Retina (tissue), 1 donor: Measurements from ENCODE around the gene SURF6.
"Not testable (repeated sequence)": the region's sequence is repeated elsewhere in the genome, so short reads cannot be mapped to it uniquely, and the experiment has no call there.

ENCODE experiments used
- DNase-seq: peaks from one replicate; pipeline ENCODE4 v3.0.0-alpha.2; 2016

SURF6 gene

DNA sequence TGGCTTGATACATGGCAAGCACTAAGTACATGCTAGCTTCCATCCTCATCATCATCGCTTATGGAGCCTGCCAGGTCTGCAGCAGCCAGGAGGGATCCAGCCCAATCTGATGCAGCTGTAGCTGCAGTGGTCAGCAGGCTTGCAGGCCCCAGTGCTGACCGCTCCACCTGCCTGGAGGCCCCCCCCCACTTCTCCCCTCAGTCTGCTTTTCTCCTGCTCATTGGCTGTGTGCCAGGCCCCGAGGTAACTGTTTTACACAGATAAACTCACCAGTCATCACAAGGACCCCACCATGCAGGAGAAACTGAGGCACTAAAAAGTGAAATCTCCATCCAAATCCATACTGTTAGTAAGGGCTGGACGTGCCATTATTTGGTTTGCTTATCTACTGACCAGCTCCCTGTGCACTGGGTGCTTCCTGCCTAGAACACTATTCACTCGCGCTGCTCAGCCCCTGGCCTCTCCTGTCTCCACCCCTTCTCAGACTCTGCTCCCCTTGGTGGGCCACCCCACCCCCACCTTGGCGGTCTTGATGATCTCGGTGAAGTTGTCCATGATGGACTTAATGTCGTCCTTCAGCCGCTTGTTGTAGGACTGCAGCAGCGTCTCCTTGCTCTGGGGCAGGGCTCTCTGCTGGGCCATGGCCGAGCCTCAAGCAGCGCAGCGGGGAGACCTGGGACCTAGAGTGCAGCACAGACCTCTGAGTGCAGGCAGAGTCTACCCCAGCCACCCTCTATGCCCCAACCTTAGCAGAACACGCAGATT is 10.2 kb upstream of the SURF6 start:
- no peak for DNase-seq

DNA sequence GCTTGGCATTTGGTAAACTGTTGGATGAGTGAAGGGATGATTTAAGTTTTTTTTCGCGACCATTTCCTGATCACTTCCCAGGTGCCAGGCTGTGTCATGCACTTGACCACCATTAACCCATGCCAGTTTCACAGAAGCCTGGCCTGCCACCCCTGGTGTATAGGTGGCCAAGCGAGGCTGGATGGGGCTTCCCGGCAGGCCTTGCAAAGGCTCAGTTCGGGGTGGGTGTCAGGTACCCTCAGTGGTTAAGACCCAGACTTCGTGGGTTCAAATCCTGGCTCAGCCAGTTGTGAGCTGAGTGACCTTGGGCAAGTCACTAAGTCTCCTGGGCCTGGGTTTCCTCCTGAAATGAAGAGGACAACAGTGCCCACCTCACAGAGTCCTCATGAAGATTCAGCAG is 9.6 kb upstream of the SURF6 start:
- DNase-seq = no peak

DNA sequence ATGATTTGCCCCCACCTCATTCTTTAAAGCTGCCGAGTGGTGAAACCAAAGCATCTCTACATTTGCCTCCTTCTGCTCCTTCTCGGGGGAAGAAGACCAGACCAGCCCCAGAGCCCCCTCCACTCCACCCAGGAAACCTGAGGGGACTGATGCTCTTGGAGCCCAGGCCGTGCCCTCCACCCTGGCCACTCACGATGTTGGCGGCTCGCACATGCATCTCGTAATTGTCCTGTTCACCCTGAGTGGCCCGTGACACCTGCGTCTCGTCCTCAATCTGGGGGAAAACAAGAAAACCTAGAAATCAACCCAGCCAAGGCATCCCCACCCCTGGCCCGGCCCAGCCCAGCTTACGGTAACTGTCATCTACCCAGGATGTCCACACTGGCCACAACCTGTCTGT is 9.0 kb upstream of the SURF6 start:
- no peak for DNase-seq

DNA sequence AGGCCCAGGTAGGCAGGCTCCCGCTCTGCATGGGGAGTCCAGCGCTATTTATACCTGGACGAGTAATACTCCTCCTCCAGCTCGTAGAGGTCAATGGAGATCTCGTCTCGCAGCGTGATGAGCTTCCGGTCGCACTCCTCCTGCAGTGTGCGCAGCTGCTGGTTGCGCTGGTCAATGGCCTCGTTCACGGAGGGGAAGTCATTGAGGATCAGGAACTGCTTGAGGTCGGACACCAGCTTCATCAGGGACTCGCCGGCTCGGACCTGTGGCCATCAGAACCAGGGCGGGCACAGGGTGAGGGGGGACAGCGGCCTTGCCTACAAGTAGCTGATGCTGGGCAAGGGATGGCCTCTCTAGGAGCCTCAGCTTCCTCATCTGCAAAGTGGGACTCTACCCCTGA is 8.1 kb upstream of the SURF6 start:
- no peak for DNase-seq

DNA sequence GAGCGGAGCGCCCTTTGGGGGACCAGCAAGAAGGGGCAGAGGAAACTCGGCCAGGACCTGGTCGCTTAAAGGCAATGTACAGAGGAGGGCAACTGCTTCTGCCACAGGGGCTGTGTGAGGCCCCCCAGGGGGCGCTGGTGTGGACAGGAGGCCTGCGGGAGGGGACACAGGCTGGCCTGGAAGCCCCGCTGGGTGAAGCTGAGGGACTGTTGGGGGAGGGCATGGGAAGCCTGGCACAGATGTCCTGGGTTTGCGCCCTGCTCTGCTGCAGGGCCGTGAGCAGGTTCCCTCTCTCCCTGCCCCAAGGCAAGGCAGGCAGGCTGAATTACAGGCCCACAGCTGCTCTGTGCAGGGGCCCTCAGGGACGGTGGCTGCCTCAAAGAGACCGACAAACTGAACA is 6.6 kb upstream of the SURF6 start:
- no peak for DNase-seq

DNA sequence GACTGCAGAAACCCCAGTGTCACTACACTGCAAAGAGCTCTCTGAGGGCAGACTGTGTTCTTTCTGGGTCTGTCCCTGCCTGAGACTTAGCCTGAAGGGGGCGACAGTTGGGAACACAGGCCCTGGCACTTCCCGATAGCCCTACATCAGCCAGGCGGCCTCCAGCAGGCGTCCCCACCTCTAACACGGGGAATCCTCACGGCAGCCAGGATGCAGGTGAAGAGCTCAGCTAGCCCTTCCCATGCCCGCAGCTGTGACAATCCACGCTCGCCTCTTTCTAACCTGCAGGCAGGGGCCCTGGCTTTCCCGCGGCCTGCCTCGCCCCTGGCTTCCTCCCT is 6.0 kb upstream of the SURF6 start:
- DNase-seq = no peak

DNA sequence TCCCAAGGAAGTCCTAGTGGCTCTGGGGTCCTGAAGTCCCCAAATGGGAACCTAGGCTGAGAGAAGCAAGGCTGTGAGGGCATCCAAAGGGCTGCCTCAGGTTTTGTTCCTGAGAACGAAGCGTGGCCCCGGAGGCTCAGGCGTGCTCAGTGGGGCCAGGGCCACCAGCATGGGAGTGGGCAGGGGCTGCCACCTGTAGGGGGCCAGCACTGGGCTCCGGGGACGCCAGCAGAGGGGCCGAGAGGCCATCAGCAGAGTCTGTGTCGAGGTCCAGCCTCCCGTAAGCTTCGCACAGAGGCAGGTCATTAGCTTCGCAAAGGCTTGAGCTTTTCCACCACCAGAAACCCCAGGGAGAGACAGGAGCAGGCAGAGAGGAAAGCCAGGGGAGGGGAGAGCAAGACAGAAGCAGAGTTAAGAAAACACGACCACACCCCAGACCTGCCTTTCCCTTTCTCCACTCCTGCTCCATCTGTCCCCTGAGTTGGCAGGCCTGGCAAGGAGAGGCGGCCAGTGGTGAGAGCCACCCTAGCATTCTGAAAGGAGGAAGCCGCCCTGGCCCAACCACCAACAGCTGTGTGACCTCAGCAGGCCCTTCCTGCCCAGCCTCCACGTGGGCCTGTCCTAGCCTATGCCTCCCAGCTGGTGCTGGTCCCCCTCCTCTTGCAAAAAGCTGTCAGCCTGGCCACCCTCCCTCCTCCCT is 5.5 kb upstream of the SURF6 start:
- DNase-seq = no peak

DNA sequence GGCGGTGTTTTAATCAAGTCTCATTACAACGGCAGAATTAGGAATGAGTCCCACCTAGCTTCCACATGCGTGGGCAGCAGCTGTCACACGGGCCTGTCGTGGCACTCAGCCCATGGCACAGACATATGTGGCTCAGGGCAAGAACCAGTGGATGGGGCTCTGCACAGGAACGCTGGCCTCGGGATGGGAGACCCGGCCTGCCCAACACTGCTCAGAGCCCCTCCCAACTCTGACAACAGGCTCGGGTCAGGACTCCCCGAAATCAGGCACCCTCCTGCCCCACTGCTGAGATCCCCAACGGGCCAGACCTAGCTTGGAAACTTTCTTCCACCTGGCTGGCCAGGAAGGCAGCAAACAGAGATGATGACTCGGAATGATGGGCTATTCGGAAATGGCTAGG is 4.9 kb upstream of the SURF6 start:
- no peak for DNase-seq

DNA sequence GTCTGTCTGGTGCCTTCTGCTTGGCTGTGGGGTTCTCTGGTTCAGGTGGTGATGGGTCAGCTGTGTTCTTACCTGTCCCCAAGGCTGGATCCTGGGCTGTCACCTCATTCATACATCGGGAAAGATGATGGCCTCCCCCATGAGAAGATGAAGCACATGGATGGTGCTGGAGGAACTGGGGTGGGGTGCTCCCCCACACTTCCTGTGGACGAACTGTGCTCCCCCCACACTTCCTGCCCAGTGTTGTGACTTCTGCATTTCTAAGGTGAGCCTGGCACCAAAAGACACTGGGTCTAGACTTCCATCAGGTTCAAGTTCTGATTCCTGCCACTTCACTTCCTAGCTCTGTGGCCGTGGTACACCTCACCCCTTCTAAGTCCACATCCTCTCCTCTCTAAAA is 4.3 kb upstream of the SURF6 start:
- DNase-seq = no peak

DNA sequence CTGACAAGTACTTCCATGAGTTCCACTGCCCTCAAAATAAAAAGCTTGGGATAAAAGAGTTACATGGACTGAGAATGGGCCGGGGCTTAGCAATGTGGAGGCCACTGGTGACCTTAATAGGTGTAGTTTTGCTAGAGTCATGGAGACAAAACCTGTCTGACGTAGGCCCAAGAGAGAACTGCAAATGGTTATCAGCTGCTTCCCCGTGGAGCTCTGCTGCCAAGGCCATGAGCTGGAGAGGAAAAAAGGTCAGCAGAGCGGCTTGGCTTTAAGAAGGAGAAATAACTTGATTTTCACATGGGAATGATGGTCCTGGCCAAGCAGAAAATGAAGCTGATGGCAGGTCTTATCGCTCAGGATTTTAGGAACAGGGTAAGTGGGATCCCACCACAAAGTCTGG is 3.7 kb upstream of the SURF6 start:
- DNase-seq = no peak

DNA sequence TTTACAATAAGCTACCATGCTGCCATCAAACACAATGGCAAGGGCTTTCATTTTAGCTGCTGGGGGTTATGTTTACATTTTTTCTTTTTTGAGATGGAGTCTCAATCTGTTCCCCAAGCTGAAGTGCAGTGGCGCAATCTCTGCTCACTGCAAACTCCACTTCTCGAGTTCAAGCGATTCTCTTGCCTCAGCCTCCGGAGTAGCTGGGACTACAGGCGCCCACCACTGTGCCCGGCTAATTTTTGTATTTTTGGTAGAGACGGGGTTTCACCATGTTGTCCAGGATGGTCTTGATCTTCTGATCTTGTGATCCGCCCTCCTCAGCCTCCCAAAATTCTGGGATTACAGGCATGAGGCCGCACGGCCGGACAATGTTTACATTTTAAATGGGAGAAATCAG is 1.1 kb downstream of the SURF6 start:
- DNase-seq = not testable (repeated sequence)

DNA sequence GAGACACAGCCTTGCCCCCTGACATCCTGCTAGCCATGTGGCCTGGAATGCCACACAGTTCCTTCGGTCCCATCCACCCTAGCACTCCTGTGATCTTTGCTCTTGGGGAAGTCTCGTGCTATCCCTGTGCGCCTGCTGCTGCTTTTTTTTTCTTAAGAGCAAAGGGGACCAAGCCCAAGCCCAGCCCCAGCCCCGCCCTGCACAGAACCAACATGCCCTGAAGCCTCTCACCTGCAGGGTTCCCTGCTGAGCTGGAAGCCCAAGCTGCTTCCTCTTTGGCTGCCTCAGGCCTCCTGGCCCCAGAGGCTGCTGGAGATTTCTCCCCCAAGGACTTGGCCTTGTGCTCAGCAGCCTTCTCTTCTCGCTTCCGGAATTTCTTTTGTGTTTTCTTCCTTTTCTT is 1.8 kb downstream of the SURF6 start:
- no peak for DNase-seq

DNA sequence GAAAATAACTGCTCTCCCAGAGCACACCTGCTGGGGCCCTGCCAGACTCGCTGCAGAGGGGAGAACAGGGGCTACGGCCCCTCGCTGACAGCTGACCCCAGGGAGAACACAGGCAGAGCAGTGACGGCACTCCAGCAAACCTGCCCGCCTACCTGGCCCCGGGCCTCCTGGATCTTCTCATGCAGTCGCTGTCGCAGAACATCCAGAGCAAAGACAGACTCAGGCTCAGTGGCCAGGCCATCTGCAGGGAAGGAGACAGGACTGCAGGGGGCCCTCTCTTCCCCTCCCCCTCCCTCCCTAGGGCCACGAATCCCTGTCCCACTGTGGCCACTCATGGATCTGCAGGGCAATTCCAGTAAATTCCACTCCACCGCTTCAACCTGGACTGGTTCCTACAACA is 2.4 kb downstream of the SURF6 start:
- no peak for DNase-seq

DNA sequence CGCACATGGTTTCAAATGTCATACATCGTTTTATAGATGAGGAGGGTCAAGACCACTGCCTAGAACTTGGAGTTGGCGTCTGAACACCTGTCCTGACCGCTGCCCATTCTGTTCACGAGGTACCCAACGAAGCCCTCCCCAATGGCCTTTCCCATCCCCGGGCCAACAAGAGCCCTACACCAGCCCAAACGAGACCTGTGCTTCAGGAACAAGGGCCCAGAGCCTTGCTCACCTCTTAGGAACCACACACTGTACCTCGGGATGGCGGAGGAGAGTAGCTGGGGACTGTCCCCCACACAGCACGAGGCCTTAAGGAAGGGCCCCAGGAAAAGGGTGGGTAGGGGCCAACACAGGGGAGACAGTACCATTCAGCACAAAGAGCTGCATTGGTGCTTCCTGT is 3.0 kb downstream of the SURF6 start:
- no peak for DNase-seq

DNA sequence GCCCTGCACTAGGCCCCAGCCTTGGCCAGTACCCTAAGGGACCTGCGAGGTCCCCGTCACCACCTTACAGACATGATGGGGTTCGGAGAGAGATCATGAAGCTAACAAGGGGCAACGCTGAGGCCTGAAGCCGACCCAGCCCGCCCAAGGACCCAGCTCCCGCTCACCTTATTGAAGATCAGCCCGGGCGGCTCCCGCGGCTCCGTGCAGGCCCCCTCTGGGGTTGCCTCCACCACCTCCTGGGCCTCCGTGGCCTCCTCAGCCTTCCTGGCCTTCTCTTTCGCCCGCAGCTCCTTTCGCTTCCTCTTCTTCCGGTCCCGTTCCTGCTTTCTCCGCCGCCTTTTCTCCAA is 3.6 kb downstream of the SURF6 start:
- no peak for DNase-seq

DNA sequence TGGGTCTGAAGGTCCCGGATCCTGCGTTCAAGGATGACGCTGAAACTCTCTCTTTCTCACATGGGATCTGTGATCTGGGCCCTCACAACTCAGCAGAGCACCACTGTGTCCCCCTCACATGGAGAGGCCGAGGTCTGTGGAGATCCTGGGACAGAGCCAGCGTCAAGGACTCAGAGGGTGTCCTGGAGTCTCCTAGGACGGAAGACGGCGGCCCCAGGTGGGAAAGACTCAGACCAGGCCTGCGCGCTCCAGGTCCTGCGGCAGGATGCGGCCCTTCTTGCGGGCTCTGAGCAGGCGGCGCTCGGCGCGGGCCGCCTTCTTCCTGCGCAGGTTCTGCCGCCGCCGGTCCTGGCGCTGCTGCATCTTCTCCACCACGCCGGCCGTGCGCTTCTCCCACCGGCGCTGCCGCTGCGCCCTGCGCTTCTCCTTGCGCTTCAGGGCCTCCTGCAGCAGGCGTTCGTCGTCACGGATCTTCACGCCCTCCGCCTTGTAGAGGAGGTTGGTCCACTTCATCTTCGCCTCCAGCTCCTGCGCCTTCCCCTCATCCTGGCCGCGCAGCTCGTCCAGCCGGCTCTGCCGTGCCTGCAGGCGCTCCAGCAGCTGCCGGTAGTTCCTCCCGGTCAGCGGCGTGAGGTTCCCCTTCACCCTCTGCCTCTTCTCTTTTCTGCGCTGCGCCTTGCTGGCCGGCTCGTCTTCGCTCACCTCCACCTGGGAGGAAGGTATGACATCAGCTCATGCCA is 4.2 kb downstream of the SURF6 start:
- DNase-seq = no peak

DNA sequence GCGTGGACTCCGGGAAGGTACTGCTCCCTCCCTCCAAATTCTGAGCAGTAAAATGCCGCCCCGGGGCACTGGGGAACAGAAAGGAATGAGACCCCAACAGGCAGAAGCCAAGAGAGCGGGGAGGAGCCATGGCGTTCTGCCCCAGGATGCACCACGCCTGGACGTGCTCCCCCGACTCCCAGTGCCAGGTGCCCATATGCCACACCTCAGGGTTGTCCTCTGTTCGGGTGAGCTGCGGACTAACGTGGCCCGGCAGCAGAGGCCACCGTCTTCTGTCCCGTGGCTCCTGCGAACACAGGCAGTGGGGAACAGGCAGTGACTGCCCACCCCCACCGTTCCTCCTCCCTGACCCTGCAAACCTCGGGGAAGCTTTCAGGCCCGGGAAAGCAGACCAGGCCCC is 4.8 kb downstream of the SURF6 start:
- DNase-seq = no peak

DNA sequence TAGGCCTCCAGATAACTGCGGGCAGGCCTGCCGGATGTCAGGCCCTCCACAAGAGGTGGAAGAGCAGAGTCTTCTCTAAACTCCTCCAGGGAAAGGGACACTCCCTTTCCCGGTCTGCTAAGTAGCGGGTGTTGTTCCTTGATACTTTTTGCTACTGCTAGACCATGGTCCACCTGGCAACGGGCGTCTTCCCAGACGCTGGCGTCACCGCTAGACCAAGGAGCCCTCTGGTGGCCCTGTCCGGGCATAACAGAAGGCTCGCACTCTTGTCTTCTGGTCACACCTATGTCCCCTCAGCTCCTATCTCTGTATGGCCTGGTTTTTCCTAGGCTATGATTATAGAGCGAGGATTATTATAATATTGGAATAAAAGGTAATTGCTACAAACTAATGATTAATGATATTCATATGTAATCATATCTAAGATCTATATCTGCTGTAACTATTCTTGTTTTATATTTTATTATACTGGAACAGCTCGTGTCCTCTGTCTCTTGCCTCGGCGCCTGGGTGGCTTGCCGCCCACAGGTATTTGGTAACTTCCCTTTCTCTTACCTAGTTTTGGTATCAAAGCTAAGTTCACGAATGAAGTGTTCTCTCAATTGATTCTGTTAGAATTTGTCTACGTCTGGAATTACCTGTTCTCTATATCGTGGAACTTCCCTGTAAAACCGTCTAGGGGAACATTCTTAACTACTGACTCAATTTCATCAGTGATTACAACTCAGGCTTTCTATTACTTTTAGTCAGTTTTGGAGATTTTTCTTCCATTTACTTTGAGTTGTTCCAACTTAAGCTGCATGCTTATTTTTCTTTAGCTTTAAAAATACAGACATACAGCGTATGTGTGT is 6.5 kb downstream of the SURF6 start:
- DNase-seq = not testable (repeated sequence)

DNA sequence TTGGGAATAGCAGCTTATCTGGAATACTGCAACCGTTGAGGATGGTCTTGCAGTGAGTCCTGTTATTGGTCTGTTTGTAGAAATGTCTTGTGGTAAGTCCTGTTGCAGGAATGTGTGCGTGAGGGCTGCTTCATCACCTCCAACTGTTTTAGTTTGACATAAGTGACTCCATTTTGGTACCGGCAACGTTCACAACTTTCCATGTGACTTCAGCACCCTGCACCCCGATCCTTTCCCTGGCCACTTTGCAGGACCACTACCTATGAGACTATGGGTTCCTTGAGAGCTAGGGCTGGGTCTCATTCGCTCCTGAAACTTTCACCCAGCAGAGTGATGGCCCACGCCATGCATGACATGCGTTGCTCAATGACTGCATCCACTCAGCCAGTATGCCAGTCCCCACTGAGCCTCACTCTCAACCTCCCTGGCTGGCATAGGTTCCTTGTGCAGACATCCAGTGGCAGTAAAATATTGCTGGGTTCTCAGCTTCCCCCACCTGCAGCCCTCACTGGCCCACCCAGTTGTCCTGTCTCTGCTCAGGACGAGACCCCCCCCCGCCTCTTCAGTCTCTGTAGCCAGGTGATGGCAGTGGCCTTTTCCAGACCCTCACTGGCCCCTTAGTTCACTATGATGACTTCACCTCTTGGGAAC is 8.0 kb downstream of the SURF6 start:
- no peak for DNase-seq

DNA sequence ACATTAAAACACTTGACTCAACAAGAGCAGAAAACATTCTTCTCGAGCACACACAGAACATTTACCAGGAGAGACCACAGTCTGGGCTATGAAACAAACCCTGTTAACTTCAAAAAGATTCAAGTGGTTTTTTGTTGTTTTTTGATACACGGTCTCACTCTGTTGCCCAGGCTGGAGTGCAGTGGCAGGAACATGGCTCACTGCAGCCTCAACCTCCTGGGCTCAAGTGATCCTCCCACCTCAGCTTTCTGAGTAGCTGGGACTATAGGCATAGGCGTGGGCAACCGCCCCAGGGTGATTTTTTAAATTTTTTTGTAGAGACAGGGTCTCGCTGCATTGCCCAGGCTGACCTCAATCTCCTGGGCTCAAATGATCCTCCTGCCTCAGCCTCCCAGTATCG is 9.0 kb downstream of the SURF6 start:
- DNase-seq = not testable (repeated sequence)

DNA sequence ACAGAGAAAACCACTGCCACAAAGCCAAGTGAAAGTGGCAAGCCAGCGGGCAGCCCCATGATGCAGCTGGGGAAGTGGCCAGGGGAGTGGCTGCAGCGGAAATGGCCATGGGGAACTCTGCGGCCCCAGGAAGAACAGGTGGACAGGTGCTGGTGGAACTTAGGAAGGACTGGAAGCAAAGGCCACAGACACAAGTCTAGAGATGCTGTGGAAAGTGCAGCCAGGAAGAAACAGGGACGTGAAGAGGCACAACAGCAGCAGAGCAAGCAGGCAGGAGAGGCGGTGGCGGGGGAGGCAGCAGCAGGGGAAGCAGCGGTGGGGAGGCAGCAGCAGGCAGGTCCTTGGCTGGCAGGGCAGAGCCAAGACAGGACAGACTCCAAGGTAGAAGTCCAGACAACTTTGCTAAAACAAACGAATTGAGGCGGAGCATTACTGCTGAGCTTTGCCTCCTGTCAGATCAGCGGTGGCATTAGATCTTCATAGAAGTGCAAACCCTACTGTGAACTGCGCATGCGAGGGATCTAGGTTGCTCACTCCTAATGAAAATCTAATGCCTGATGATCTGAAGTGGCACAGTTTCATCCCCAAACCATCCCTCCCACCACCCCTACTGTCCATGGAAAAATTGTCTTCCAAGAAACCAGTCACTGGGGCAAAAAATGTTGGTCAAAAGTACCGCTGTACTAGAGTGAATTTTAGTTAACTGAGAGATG is 11.8 kb downstream of the SURF6 start:
- no peak for DNase-seq

DNA sequence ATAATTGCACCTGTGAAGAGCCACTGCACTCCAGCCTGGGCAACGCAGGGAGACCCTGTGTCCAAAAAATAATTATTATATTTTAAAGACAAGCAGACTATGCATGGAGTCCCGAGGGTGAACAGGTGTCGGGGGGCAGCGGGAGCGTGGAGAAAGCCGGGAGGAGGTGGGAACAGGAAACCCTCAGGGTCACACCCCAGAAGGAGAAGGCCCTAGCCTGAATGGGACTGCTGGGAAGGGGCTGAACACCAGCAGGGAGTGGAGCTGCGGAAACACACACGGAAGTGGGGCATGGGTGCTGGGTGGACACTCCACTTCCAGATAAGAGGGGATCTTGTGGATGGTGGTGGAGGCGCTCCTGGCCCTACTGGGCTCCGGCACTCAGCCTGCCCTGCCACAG is 12.8 kb downstream of the SURF6 start:
- no peak for DNase-seq
